NK-92 treated with Interleukin-12 subunit alpha and Interleukin-12 subunit beta, amount 100 ng/mL, for 24 hours (cell line): ENCODE data around the gene GABBR2.

Experiments used
- DNase-seq: peaks from one replicate; lab custom pipeline; 2025; lab: John Stamatoyannopoulos, UW

GABBR2 gene

GRCh38 chr9:98634685-98635336 is 73.9 kb downstream of the GABBR2 start:
- no peak for DNase-seq

- no peak for DNase-seq
Measured at GRCh38 chr9:98632839-98633238, 75.9 kb downstream of the GABBR2 start.

GRCh38 chr9:98627296-98627695 is 81.4 kb downstream of the GABBR2 start:
- DNase-seq, result no peak

DNA sequence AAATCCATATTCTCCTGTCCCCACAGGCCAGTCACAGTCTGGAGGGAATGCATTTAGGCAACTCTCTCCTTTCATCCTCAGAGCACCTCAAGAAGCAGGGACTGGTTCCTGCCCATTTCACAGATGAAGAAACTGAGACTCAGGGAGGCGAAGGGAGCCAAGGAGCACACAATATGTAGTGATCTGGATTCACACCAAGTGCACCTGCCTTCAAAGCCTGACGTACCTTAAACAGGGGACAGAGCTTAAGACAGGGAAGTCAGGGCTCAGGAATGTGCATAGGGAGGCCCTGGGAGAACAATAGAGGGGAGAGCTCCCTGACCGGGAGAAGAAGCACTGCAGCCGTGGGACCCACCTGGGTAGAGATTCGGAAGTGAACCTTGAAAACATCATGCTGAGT is 83.0 kb downstream of the GABBR2 start:
- no peak for DNase-seq

- no peak for DNase-seq
Measured at GRCh38 chr9:98619788-98620187, 88.9 kb downstream of the GABBR2 start.

GRCh38 chr9:98615633-98616032 is 93.1 kb downstream of the GABBR2 start:
- no peak for DNase-seq

DNA sequence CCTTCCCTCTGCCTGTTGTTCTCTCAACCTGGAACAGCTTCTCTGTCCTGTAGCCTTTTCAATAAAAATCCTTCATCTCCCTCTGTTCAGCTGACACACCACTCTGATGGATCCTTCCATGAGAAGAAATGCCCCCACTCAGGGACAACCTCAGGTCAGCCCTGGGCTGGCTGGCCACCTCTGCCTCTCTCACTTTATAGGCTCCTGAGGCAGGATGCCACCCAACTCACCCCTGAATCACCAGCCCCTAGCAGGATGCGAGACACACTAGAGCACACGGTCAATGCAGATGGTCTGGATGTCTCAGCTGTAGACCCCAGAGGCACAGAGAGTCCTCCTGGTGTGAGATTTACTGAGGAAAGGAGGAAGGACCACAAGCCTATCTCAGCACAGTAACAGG is 93.8 kb downstream of the GABBR2 start:
- no peak for DNase-seq

DNA sequence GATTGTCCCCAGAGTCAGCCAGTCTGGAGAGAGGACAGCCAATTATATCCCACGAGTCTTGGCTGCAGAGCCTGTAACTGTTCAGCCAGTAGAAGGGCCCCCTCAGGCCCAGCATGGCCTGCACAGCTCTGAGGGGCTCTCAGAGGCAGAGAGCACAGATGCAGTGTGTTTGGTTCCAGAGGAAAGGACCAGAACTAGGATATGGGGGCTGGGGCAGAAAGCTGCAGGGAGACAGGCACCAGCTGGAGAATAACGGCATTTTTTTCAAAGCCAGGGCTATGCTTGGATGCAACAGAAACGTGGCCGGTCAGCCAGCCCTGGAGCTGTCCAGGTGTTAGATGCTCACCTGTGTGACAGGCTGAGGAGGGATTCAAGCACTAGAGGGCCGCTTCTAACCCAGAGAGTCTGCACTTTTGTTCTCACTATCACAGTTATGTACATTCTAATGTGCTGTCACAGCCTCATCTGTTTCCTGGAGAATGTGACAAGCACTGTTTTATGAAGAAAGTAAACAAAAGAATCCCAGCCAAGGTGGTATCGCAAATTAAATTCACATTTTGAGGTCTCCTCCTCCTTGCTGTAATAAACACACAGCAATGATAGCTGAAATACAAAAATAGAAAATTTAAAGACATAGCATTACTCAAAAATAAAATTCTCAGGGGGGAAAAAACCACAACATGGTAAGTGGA is 96.5 kb downstream of the GABBR2 start:
- DNase-seq, result no peak

DNA sequence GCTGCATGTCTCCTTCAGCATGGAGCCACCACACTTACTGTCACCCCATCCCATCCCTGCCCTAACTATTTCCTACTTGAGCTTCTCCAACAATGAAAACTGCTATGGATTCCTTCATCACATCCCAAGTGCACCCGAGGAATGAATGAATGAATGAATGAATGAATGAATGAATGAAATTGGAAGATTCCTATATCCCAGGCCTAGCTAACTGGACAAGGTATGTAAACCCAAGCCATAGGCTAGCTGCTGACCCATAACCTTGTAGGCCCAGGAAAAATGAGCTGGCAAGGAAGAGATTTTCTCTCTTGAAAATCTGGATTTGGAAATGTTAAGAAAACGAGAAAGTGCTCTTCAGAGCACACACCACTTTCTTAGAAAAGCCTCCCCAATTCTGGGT is 97.4 kb downstream of the GABBR2 start:
- DNase-seq, result no peak

- DNase-seq, result no peak
Measured at GRCh38 chr9:98610711-98611110, 98.0 kb downstream of the GABBR2 start.

DNA sequence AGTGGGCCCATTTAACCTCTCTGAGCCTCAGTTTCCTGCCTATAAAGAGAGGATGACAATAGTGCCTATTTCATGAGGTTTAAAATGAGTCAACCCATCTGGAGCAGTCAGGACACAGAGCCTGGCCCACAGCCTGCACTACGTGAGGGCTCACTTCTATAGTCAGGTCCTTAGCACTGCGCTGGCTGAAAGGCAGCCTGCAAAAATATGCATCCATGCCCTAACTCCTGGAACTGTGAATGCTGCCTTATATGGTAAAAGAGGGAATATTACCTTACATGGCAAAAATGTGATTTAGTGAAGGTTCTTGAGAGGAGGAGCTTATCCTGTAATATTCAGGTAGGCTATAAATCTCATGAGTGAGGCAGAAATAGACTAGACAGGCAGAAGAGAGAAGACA is 98.5 kb downstream of the GABBR2 start:
- DNase-seq, result no peak

DNA sequence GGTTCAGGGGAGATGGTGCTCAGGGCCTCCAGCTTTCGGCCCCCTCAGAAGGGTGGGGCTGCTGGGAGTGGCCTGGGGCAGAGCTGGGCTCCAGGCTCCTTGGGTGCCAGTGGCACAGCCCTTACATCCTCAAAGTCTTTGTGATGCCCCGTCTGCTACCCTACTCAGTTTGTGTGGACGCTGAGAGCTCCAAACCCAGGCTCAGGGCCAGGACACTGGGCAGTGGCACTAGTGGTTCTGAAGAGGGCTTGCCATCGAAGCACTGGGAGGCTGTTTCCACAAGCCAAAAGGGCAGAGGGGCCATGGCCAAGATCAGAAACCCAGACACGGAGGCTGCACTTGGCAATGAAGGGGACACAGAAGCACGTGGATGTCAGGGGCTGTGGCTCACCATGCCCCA is 99.1 kb downstream of the GABBR2 start:
- DNase-seq, result no peak

GRCh38 chr9:98607787-98608186 is 100.9 kb downstream of the GABBR2 start:
- no peak for DNase-seq

- DNase-seq, result no peak
Measured at GRCh38 chr9:98607152-98607551, 101.6 kb downstream of the GABBR2 start.

DNA sequence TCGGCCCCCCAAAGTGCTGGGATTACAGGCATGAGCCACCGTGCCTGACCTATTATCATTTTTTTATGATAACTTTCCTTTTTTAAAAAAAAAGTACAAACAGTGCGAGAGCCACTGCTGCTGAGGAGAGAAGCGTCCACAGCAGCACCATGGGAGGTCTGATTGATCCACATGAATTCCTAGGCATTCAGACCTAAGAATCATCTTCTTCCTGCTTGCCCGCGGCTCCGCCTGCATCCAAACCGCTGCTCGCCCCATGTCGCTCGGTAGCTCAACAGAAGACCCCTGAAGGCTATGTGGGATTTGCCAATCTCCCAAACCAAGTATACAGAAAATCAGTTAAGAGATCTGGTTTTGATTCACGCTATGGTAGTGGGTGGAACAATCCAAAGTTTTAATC is 102.0 kb downstream of the GABBR2 start:
- DNase-seq, result no peak

GRCh38 chr9:98605116-98605515 is 103.6 kb downstream of the GABBR2 start:
- DNase-seq, result no peak

- DNase-seq, result no peak
Measured at GRCh38 chr9:98603821-98604383, 104.8 kb downstream of the GABBR2 start.

DNA sequence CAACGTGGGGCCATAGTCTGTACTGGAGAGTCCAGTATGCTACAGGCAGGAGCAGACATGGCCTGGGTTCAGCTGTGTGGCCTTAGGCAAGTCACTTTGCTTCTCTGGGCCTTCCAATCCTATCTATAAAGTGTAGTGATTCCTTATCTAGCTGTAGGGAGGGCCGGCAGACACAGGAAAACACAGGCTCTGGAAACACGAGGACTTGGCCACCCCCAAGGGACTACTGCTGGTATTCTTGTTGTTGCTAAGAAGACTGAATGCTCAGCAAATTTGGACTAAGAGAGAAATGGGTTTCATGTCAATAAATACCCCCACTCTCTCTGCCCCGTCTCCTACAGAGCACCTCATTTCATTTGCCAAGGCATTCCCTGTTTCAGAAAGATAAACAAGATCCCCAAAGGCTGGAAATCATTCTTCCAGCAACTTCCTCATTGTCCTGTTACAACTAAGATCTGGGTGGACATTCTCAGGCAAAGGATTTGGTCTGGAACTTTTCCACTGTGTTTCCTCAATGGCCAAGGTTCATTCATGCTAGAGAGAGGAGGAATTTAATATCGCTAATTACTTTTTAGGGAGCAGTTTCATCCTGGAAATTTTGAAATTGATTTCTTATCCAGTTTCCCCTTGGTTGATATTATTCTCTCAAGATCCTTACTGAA is 105.8 kb downstream of the GABBR2 start:
- DNase-seq, result no peak

DNA sequence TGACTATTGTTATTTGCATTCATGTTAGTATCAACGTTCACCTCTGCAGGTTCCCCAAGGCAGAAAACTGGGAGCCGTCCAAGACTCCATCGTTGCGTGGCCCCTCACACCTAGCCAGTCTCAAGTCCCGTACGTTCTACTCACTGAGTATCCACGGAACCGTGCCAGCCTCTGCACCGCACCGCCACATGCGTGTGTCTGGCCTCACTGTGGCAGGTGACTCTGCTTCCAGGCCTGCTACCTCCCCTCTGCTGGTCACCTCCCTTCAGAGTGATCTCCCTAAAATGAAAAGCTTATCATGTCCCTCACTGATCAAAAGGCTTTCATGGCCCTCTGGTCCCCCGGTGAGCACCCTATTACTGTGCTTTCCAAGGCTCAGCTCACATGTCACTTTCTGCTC is 108.1 kb downstream of the GABBR2 start:
- DNase-seq, result no peak

- DNase-seq, result no peak
Measured at GRCh38 chr9:98599566-98600216, 109.0 kb downstream of the GABBR2 start.

DNA sequence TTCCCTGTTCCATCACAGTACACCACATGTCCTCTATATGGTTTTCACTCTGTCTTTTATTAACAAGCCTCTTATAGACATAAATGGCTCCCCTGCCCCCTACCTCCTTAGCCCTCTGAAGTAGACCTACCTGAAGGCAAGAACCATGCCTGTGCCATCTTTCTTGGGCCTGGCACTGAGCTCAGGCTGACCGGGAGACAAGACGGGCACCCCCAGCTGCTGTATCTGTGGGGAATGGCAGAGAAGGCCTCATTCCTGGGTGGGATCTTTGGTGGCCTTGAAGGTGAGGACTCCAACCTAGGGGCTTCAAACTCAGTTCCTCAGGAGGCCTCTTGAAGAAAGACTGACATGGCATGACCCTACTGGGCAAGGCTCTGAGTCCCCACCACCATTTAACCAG is 109.9 kb downstream of the GABBR2 start:
- DNase-seq, result no peak

- DNase-seq, result no peak
Measured at GRCh38 chr9:98597236-98597771, 111.4 kb downstream of the GABBR2 start.
